Endothelial cell of umbilical vein (primary cell): Measurements from ENCODE around the gene RNASEH1. TPM values are rescaled to one million over a fixed set of nuclear protein-coding genes. Genes with fewer than 3 reads are reported as not detected.

Experiments
- BruUV-seq: library from RNA; stranded (reverse); fragments of 400-500 nt; replicated peaks from 2 replicates; lab custom pipeline; 2021; lab: Mats Ljungman, UMichigan
- CTCF ChIA-PET: fragments of 300-600, 350-600 bp; sonication (Branson Sonifier 250); formaldehyde crosslinking; loops from one replicate; lab custom pipeline; 2021; ENCODE audit warnings: antibody characterized with exemption, inconsistent platforms; lab: Charles Lee
- POLR2A ChIA-PET: fragments of 300-600, 350-600 bp; sonication (Branson Sonifier 250); formaldehyde crosslinking; loops from one replicate; lab custom pipeline; 2021; ENCODE audit warnings: antibody characterized with exemption, inconsistent platforms; lab: Charles Lee
- DNase-seq: peaks from one replicate; pipeline ENCODE4 v3.0.0-alpha.2; 2011; ENCODE audit warnings: low read depth, low spot score
- FAIRE-seq: peaks from 2 replicates; lab custom pipeline; 2011; peaks lifted over from hg19 to GRCh38; lab: Jason Lieb, UNC
- H2AFZ ChIP-seq: 2 replicates; pipeline ENCODE4 v1.6.0; 2012; ENCODE audit warnings: low read depth, low read length, control low read depth, inconsistent platforms
- H3K27ac ChIP-seq: 2 replicates; pipeline ENCODE4 v1.5.1; 2011; ENCODE audit warnings: low read depth, mild to moderate bottlenecking, control low read depth, low read length, moderate library complexity; ENCODE audit not compliant: insufficient read depth
- H3K27me3 ChIP-seq, 2 experiments: 2 replicates each; pipeline versions ENCODE4 v1.6.0 to v1.6.1; 2011; ENCODE audit warnings: low read length in 2 of 2, mixed read lengths in 1 of 2; ENCODE audit not compliant: control insufficient read depth in 2 of 2, insufficient read depth in 2 of 2
- H3K36me3 ChIP-seq, 2 experiments: 2 replicates in 1 of 2; 3 replicates in 1 of 2; pipeline ENCODE4 v1.5.1; 2011; ENCODE audit warnings: low read length in 2 of 2, mild to moderate bottlenecking in 1 of 2, moderate library complexity in 1 of 2; ENCODE audit not compliant: control insufficient read depth in 2 of 2, insufficient read depth in 2 of 2; ENCODE audit errors: extremely low read depth in 1 of 2
- H3K4me1 ChIP-seq: 3 replicates; pipeline ENCODE4 v1.5.1; 2011; ENCODE audit warnings: mild to moderate bottlenecking, low read length; ENCODE audit not compliant: control insufficient read depth, insufficient read depth; ENCODE audit errors: extremely low read depth
- H3K4me2 ChIP-seq: 2 replicates; pipeline ENCODE4 v1.6.1; 2011; ENCODE audit warnings: low read length, control low read depth, mixed read lengths; ENCODE audit not compliant: insufficient read depth
- H3K4me3 ChIP-seq, 3 experiments: fragments of 200-600 bp in 1 of 3; sonication (generic), shearing (Covaris generic) in 1 of 3; replicated peaks in 1 of 3; 2 replicates each; pipeline ENCODE4 v1.5.1; 2011 to 2016; ENCODE audit warnings: control low read depth in 3 of 3, low read length in 3 of 3, mild to moderate bottlenecking in 2 of 3, inconsistent platforms in 1 of 3, low read depth in 1 of 3, moderate library complexity in 1 of 3; ENCODE audit not compliant: insufficient read depth in 1 of 3
- H3K79me2 ChIP-seq: 2 replicates; pipeline ENCODE4 v1.6.0; 2012; ENCODE audit warnings: low read length, inconsistent platforms; ENCODE audit not compliant: control insufficient read depth, insufficient read depth
- H3K9ac ChIP-seq: replicated peaks from 2 replicates; pipeline ENCODE3; 2011; ENCODE audit warnings: low read length, control low read depth; ENCODE audit not compliant: insufficient read depth; ENCODE audit errors: extremely low read depth
- H3K9me1 ChIP-seq: replicated peaks from 3 replicates; pipeline ENCODE4 v1.6.0; 2011; ENCODE audit warnings: mild to moderate bottlenecking, low read length; ENCODE audit not compliant: control insufficient read depth, insufficient read depth; ENCODE audit errors: extremely low read depth
- H3K9me3 ChIP-seq: replicated peaks from 2 replicates; pipeline ENCODE4 v1.5.1; 2012; ENCODE audit warnings: low read length, inconsistent platforms; ENCODE audit not compliant: control insufficient read depth, insufficient read depth
- H4K20me1 ChIP-seq: replicated peaks from 2 replicates; pipeline ENCODE3; 2011; ENCODE audit warnings: mild to moderate bottlenecking, low read length; ENCODE audit not compliant: control insufficient read depth, insufficient read depth; ENCODE audit errors: extremely low read depth
- FOS ChIP-seq: IDR thresholded peaks from 2 replicates; pipeline ENCODE4 v1.6.1; 2011; ENCODE audit warnings: mild to moderate bottlenecking, low read length, moderate library complexity, borderline replicate concordance; ENCODE audit not compliant: insufficient read depth
- GATA2 ChIP-seq: IDR thresholded peaks from 2 replicates; pipeline ENCODE4 v1.7.0; 2011; ENCODE audit warnings: low read depth, mild to moderate bottlenecking, moderate library complexity, mixed read lengths, low read length; ENCODE audit not compliant: insufficient read length, insufficient read depth
- MYC ChIP-seq: IDR thresholded peaks from one replicate; pipeline ENCODE4 v1.6.1; 2011; ENCODE audit warnings: mild to moderate bottlenecking, low read depth, low read length
- POLR2AphosphoS5 ChIP-seq: IDR thresholded peaks from 2 replicates; pipeline ENCODE4 v1.6.1; 2012; ENCODE audit warnings: low read depth, mild to moderate bottlenecking, control low read depth, low read length, moderate library complexity; ENCODE audit not compliant: insufficient read depth
- dilution Hi-C: fragments of 300-500 bp; cut with MboI; formaldehyde crosslinking; loops from one replicate; pipeline ENCODE4 v1.15.0; 2019; ENCODE audit warnings: low sequenced_read_pairs; ENCODE audit not compliant: extremely low pct_ligation_motif_present
- intact Hi-C: fragments of 100-400 bp; cut with micrococcal nuclease; formaldehyde crosslinking; loops from one replicate; pipeline ENCODE4 v1.10.0; 2022
- polyA plus RNA-seq, 4 experiments: library from polyadenylated mRNA; depleted of rRNA in 3 of 4; stranded (reverse) in 3 of 4; unstranded in 1 of 4; fragments of >200 nt; gene quantifications; 2 replicates each; pipeline versions ENCODE4 v1.2.1 to v1.2.3, GENCODE V29; 2011 to 2012; ENCODE audit warnings: missing spikeins in 1 of 4
- total RNA-seq: library from RNA; stranded (reverse); gene quantifications from 2 replicates; pipeline ENCODE4 v1.2.3, GENCODE V29; 2021
- TF ChIP-seq, protein P1 (sequence below): IDR thresholded peaks from 2 replicates; pipeline ENCODE4 v1.6.1; 2011; ENCODE audit not compliant: insufficient read depth, insufficient read length
- TF ChIP-seq, protein P2 (sequence below), 2 donors: IDR thresholded peaks; 1 replicate in 1 of 2; 2 replicates in 1 of 2; pipeline ENCODE4 v1.5.1; 2011; ENCODE audit warnings: low read length in 2 of 2, mild to moderate bottlenecking in 2 of 2, moderate library complexity in 2 of 2, control low read depth in 1 of 2, inconsistent platforms in 1 of 2, low read depth in 1 of 2; ENCODE audit not compliant: insufficient read depth in 1 of 2; ENCODE audit errors: extremely low read depth in 1 of 2

RNASEH1 gene
- total and polyA plus RNA-seq, 2 donors (not counting 3 experiments of a cell fraction or from before 2014, with no cell fraction given): 12.8 to 30.8 TPM

DNA sequence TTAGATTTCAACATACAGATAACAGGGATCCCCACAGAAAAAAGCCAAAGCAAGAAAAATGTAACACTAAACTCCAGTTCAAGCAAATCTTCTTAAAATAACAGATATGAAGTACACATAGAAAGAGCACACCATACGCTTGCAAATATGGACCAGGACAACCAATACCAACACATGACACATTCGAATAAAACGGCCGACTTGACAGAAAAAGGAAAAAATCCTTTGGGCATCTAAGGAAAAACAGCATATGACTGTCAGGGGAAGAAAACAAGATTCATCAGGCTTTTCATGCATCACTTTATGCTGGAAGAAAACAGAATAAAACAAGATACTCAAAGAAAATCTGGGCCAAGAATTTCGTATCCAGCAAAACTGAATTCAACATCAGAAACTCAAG is 16.0 kb downstream of the RNASEH1 start:
- no peak overlapping the region for H3K9ac ChIP-seq
- TSS peak; percentile 8 for BruUV-seq
- peaks cover 17 to 30% of the 10 kb centered on the region in 2 experiments for H3K36me3 ChIP-seq

More for the DNA sequence above, 16.0 kb downstream of the RNASEH1 start:
- Histone ChIP-seq H3K9me1 (no peaks in the 10 kb centered on the region), H3K27ac (no peak overlapping the region), H3K9me3 (no peaks in the 10 kb centered on the region), H3K79me2 (peaks cover 8% of the 10 kb centered on the region), H3K4me3 (no peak overlapping the region), H4K20me1 (no peaks in the 10 kb centered on the region), H3K4me2 (no peak overlapping the region), H2AFZ (no peak overlapping the region), H3K4me1 (peaks cover under 1% of the 10 kb centered on the region), H3K27me3 (no peaks in the 10 kb centered on the region)
- intact Hi-C loops (no loop called here), dilution Hi-C loops (no loop called here)
- ChIA-PET CTCF (no interaction called here), POLR2A (no interaction called here)
- TF ChIP-seq GATA2: no peak
- TF ChIP-seq FOS: no peak
- TF ChIP-seq, protein P1, sequence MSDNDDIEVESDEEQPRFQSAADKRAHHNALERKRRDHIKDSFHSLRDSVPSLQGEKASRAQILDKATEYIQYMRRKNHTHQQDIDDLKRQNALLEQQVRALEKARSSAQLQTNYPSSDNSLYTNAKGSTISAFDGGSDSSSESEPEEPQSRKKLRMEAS: no peak
- TF ChIP-seq MYC: no peak
- TF ChIP-seq, protein P2, sequence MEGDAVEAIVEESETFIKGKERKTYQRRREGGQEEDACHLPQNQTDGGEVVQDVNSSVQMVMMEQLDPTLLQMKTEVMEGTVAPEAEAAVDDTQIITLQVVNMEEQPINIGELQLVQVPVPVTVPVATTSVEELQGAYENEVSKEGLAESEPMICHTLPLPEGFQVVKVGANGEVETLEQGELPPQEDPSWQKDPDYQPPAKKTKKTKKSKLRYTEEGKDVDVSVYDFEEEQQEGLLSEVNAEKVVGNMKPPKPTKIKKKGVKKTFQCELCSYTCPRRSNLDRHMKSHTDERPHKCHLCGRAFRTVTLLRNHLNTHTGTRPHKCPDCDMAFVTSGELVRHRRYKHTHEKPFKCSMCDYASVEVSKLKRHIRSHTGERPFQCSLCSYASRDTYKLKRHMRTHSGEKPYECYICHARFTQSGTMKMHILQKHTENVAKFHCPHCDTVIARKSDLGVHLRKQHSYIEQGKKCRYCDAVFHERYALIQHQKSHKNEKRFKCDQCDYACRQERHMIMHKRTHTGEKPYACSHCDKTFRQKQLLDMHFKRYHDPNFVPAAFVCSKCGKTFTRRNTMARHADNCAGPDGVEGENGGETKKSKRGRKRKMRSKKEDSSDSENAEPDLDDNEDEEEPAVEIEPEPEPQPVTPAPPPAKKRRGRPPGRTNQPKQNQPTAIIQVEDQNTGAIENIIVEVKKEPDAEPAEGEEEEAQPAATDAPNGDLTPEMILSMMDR (IDR thresholded peaks at IDR 0.05; ENCODE audit: extremely low read depth in 1 of 2, insufficient read depth in 1 of 2, low read depth in 1 of 2, low read length in 2 of 2): no peak
- no peak for TF ChIP-seq POLR2AphosphoS5
- FAIRE-seq: no peak
- DNase-seq: no peak
